ENCODE data around the gene SCN1B. TPM values are rescaled to one million over a fixed set of nuclear protein-coding genes. Genes with fewer than 3 reads are reported as not detected.
A peak's percentile ranks its signal among the peaks of the same experiment; 100 is the strongest.

SCN1B gene
- total and polyA plus RNA-seq, 12 donors: 24.5 to 70.5 (median 41.5) TPM

DNA sequence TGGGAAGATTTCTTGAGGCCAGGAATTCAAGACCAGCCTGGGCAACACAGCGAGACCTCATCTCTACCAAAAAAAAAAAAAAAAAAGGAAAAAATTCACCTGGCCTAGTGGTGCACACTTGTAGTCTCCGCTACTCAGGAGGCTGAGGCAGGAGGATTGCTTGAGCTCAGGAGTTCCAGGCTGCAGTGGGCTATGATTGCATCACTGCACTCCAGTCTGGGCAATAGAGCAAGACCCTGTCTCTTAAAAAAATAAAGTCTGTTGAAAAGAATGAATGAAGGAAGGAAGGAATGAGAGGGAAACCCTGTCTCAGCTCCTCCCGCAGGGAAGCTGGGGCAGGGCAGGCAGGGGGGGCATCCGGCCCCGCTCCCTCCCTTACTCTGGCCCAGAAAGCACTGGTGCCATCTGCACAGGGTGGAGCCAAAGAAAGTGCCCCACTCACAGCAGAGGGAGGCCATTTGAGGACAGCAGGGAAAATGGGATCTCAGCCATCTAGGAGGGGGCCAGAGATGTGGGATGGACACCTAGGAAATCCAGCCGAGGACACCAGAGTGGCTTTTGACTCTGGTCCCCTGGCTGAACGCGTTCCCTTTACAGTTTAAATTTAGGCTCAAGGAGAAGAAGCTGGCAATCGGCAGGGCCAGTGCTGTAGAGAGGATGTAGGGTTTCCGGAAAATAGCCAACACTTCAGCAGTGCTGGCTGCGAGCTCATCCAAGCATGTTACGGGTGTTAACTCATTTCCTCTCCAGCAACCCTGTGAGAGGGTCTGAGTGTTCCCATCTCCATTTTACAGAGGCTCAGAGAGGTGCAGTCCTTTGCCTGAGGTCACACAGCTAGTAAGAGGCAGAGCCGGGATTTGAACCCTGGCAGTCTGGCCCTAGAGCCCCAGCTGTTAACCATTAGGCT, 7.7 kb downstream of the SCN1B start:
- ATAC-seq: peak; percentile 19 to 45 (median 30)
- Histone ChIP-seq H3K4me3 (no peak overlapping the region), H3K9me3 (no peaks in the 10 kb centered on the region), H3K27me3 (peaks cover 0 to 7% (median 0%) of the 10 kb centered on the region in 7 donors), H3K27ac (peak overlapping the region; percentile 29 to 89 (median 68)), H3K36me3 (peaks cover 0 to 19% (median 0%) of the 10 kb centered on the region in 9 donors), H3K4me1 (peaks cover 10 to 56% (median 46%) of the 10 kb centered on the region in 9 donors)
- WGBS, 2 donors: 29 to 30% methylated on average over 13 of the region's 13 CpGs
- TF ChIP-seq, protein P1, sequence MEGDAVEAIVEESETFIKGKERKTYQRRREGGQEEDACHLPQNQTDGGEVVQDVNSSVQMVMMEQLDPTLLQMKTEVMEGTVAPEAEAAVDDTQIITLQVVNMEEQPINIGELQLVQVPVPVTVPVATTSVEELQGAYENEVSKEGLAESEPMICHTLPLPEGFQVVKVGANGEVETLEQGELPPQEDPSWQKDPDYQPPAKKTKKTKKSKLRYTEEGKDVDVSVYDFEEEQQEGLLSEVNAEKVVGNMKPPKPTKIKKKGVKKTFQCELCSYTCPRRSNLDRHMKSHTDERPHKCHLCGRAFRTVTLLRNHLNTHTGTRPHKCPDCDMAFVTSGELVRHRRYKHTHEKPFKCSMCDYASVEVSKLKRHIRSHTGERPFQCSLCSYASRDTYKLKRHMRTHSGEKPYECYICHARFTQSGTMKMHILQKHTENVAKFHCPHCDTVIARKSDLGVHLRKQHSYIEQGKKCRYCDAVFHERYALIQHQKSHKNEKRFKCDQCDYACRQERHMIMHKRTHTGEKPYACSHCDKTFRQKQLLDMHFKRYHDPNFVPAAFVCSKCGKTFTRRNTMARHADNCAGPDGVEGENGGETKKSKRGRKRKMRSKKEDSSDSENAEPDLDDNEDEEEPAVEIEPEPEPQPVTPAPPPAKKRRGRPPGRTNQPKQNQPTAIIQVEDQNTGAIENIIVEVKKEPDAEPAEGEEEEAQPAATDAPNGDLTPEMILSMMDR (IDR thresholded peaks at IDR 0.05): no peak
- DNase-seq: no peak
- intact Hi-C loops (cut with DNase I): no loop called here

DNA sequence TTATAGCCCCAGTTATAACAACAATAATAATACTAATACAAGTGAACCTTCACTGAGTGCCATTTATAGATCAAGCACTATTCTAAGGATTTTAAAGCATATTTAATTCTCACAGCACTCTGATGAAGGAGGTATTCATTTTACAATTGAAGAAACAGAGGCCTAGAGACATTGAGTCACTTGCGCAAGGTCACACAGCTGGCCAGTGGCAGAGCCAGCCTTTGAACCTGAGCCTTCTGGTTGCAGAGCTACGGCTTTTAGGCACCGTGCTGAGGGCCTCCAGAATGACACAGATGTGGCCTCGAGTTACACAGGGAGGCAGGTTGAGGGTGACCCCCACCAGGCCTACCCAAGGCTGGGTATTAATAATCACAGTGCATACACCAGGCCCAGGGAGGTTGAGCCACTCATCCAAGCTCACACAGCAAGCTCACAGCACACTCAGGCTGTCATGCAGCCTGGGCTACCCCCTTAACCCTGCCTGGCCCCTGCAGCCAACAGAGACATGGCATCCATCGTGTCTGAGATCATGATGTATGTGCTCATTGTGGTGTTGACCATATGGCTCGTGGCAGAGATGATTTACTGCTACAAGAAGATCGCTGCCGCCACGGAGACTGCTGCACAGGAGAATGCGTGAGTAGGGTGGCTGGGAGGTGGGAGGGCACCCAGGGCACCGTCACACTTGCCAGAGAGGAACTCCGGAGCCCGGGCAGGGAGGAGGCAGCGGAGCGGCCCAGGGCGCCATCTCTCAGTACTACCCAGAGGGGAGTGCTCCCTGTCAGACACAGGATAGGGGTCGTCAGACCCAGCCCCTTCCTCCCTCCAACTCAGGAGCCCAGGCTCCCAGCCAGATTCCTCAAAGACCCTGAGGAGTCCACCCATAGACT, 8.6 kb downstream of the SCN1B start:
- intact Hi-C loops (cut with DNase I): no loop called here
- ATAC-seq (no peak), DNase-seq (no peak)
- WGBS, 2 donors: 72 to 74% methylated on average over 17 of the region's 17 CpGs
- Histone ChIP-seq H3K4me1 (peaks cover 10 to 60% (median 47%) of the 10 kb centered on the region in 9 donors), H3K27ac (peak overlapping the region in 8 of 10 donors; percentile 63 to 89 (median 82)), H3K36me3 (peaks cover 0 to 15% (median 0%) of the 10 kb centered on the region in 9 donors), H3K4me3 (peak overlapping the region in 3 of 10 donors; percentile 10 to 39 (median 24)), H3K27me3 (peaks cover 0 to 7% (median 0%) of the 10 kb centered on the region in 7 donors), H3K9me3 (no peaks in the 10 kb centered on the region)
- TF ChIP-seq, protein P1 (IDR thresholded peaks at IDR 0.05): no peak

DNA sequence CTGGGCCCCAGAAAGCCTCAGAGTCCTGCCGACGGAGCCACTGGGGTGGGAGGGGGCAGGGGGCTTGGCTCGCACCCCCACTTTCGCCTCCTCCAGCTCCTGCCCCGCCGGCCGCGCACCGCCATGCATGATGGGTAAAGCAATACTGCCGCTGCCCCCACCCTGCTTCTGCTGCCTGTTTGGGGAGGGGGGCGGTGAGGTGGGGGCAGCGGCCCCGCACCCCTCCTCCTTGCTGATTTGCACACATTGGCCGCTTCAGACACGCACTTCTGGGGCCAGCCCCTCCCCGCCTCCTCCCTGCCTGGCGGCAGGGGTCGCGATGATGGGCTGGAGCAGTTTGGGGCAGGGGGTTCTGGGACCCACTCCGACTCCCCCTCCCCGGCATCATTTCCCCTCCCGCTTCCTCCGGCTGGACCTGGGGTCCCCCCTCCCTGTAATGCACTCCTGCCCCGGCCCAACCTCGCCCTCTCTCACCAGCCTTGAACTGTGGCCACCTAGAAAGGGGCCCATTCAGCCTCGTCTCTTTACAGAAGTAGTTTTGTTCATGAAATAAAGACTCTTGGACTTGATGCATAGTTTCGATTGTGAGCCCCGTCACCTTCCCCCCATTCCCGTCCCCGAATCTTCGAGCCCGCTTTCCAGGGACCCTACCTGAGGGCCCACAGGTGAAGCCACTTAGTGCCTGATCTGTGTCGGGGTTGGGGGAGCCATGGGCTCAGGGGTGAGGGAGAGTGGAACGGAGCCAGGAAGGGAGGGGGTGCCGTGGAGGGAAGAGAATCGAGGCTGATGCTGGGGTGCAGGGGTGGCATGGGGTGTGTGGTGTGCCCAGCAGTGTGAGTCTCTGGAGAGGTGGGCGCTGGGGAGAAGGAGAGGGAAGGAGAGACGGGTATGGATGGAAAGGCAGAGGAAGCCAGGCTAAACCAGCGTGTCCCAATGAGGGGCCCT, 9.9 kb downstream of the SCN1B start:
- H3K36me3 ChIP-seq: peaks cover 0 to 7% (median 0%) of the 10 kb centered on the region in 9 donors
- peak overlapping the region; percentile 63 to 89 (median 84) for H3K27ac ChIP-seq
- peaks cover 0 to 7% (median 0%) of the 10 kb centered on the region in 7 donors for H3K27me3 ChIP-seq
- no peak for DNase-seq
- peaks cover 10 to 67% (median 52%) of the 10 kb centered on the region in 9 donors for H3K4me1 ChIP-seq
- TF ChIP-seq, protein P1 (IDR thresholded peaks at IDR 0.05): no peak
- ATAC-seq: no peak
- peak overlapping the region in 8 of 10 donors; percentile 16 to 39 (median 28) for H3K4me3 ChIP-seq
- intact Hi-C loops (cut with DNase I): no loop called here
- no peaks in the 10 kb centered on the region for H3K9me3 ChIP-seq
- whole genome bisulfite sequencing, 2 donors: 44 to 52% methylated on average over 37 to 39 of the region's 39 CpGs
